Mesendoderm (in vitro differentiated cells): Measurements from ENCODE around the gene MEN1.

Experiments used
- DNase-seq: peaks from one replicate; pipeline ENCODE4 v3.0.0; 2013
- H2AK5ac ChIP-seq: 2 replicates; pipeline ENCODE4 v1.6.1; 2013; ENCODE audit warnings: low read length, inconsistent platforms
- H2BK120ac ChIP-seq: 2 replicates; pipeline ENCODE4 v1.6.1; 2013; ENCODE audit warnings: low read depth, mild to moderate bottlenecking, low read length, moderate library complexity, mixed read lengths
- H2BK15ac ChIP-seq: replicated peaks from 2 replicates; pipeline ENCODE4 v1.6.1; 2013; ENCODE audit warnings: low read depth, mild to moderate bottlenecking, moderate library complexity
- H2BK5ac ChIP-seq: 2 replicates; pipeline ENCODE4 v1.6.1; 2013; ENCODE audit warnings: low read length, inconsistent platforms
- H3K18ac ChIP-seq: 2 replicates; pipeline ENCODE4 v1.6.1; 2013; ENCODE audit warnings: mild to moderate bottlenecking, low read length, mixed read lengths
- H3K23ac ChIP-seq: one replicate; pipeline ENCODE4 v1.6.1; 2013; ENCODE audit warnings: low read length
- H3K27ac ChIP-seq: 2 replicates; pipeline ENCODE4 v1.5.1; 2013; ENCODE audit warnings: low read depth, mild to moderate bottlenecking, inconsistent platforms, low read length, moderate library complexity
- H3K27me3 ChIP-seq: 2 replicates; pipeline ENCODE4 v1.6.1; 2013; ENCODE audit warnings: low read length, control low read depth, mild to moderate bottlenecking, inconsistent platforms; ENCODE audit not compliant: insufficient read depth, poor library complexity
- H3K36me3 ChIP-seq: 2 replicates; pipeline ENCODE4 v1.6.1; 2013; ENCODE audit warnings: low read length, inconsistent platforms; ENCODE audit not compliant: control insufficient read depth, insufficient read depth
- H3K4ac ChIP-seq: one replicate; pipeline ENCODE4 v1.6.1; 2013; ENCODE audit warnings: low read depth, mild to moderate bottlenecking, low read length, moderate library complexity
- H3K4me1 ChIP-seq: 2 replicates; pipeline ENCODE4 v1.6.1; 2013; ENCODE audit warnings: low read depth, low read length, inconsistent platforms; ENCODE audit not compliant: control insufficient read depth
- H3K4me2 ChIP-seq: 2 replicates; pipeline ENCODE4 v1.6.1; 2013; ENCODE audit warnings: low read length
- H3K4me3 ChIP-seq: 2 replicates; pipeline ENCODE4 v1.5.1; 2013; ENCODE audit warnings: mild to moderate bottlenecking, low read length
- H3K56ac ChIP-seq: one replicate; pipeline ENCODE4 v1.6.1; 2013; ENCODE audit warnings: low read length
- H3K79me1 ChIP-seq: 2 replicates; pipeline ENCODE4 v1.6.1; 2013; ENCODE audit warnings: low read length, inconsistent platforms
- H3K79me2 ChIP-seq: 2 replicates; pipeline ENCODE4 v1.6.1; 2013; ENCODE audit warnings: mild to moderate bottlenecking, low read length; ENCODE audit not compliant: control insufficient read depth, insufficient read depth
- H3K9ac ChIP-seq: 2 replicates; pipeline ENCODE4 v1.6.1; 2013; ENCODE audit warnings: low read length, inconsistent platforms
- H4K5ac ChIP-seq: one replicate; pipeline ENCODE4 v1.6.1; 2013; ENCODE audit warnings: low read length
- H4K8ac ChIP-seq: one replicate; pipeline ENCODE4 v1.6.1; 2013; ENCODE audit warnings: low read depth, mild to moderate bottlenecking, control low read depth, low read length, moderate library complexity
- WGBS: extraction: QIAGEN DNeasy Blood & Tissue Kit; methylation state at CpG from one replicate; pipeline ENCODE4 v1.1.7; 2013; ENCODE audit warnings: low lambda C conversion rate, missing lambda C conversion rate; ENCODE audit not compliant: insufficient coverage; ENCODE audit errors: extremely low coverage; 5-methylcytosine and 5-hydroxymethylcytosine counted together

The MEN1 gene

DNA sequence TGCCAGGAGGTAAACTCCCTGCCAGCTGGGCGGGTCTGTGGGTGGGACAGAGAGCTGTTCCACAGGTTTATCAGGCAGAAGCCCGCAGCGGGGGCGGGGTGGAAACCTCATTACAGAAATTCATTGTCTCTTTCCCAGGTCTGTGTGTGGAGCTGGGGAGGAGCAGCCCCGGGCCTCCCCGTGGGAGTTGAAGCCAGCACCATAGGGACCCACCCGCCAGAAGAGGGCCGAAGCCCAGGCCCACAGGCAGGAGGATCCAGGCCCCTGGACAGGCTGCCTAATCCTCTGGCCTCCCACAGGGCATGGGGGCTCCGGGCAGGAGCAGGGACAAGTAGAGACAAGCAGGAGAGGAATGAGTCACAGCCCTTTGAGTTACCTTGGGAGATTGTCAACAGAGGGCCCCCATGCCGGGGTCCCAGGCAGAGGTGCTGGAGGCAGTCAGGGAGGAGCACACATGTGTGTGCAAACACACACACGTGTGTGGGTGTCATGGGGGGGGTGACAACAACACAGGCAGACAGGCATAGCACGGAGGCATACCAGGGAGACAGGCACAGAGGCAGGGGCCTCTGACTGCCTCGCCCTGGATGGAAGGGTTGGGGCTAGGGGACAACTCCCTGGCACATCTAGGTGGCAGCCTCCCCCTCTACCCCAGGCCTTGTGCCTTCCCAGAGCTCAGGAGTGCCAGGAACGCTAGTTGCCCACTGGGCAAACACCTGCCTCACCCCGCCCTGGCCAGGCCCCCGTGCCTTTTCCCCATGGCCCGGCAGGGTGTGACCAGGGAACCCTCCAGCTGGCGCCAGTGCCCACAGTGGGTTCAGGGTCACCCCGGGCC lies 32.7 kb upstream of the MEN1 start:
- peak; percentile 84 for DNase-seq
- peak overlapping the region; percentile 0 for H3K18ac ChIP-seq
- H4K5ac ChIP-seq = no peak overlapping the region
- no peak overlapping the region for H2BK120ac ChIP-seq
- peak overlapping the region; percentile 76 for H2BK5ac ChIP-seq
- H3K36me3 ChIP-seq = no peaks in the 10 kb centered on the region
- peak overlapping the region; percentile 86 for H3K56ac ChIP-seq
- peaks cover 4% of the 10 kb centered on the region for H3K79me1 ChIP-seq
- H3K9ac ChIP-seq = peak overlapping the region; percentile 66
- H3K23ac ChIP-seq = no peak overlapping the region
- WGBS = no CpG with 5 or more reads among the region's 19 CpGs
- peak overlapping the region; percentile 25 for H3K4me2 ChIP-seq
- peak overlapping the region; percentile 65 for H3K27ac ChIP-seq
- no peaks in the 10 kb centered on the region for H3K79me2 ChIP-seq
- peak overlapping the region; percentile 38 for H2AK5ac ChIP-seq
- H3K4ac ChIP-seq = peak overlapping the region; percentile 60
- H2BK15ac ChIP-seq = no peak overlapping the region
- peaks cover 11% of the 10 kb centered on the region for H3K4me1 ChIP-seq
- no peaks in the 10 kb centered on the region for H3K27me3 ChIP-seq
- H4K8ac ChIP-seq = no peak overlapping the region
- no peak overlapping the region for H3K4me3 ChIP-seq

DNA sequence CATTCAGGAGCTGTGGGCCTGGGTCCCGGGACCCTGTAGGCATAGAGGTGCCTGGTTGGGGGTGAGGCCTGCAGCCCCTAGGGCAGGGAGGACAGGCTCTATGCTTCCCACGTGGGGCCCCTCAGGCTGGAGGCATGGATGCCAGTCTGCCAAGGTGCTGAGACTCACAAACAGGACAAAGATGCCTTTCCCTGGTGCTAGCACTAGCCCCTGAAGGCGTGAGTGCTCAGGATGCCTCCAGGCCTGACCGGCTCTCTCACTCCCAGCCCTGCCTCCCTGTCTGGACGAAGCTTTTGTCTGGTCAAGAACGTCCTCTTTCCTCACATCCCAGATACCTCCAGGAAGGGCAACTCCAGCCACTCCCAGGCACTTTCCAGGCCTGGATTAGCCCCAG lies 32.0 kb upstream of the MEN1 start:
- H3K4ac ChIP-seq = peak overlapping the region; percentile 60
- no peak overlapping the region for H2BK120ac ChIP-seq
- no peak overlapping the region for H4K8ac ChIP-seq
- no peaks in the 10 kb centered on the region for H3K36me3 ChIP-seq
- H3K79me2 ChIP-seq = no peaks in the 10 kb centered on the region
- no peak overlapping the region for H2BK5ac ChIP-seq
- H3K18ac ChIP-seq = peak overlapping the region; percentile 0
- H3K4me2 ChIP-seq = no peak overlapping the region
- H3K79me1 ChIP-seq = peaks cover 4% of the 10 kb centered on the region
- H3K4me1 ChIP-seq = peaks cover 11% of the 10 kb centered on the region
- no peak overlapping the region for H4K5ac ChIP-seq
- H3K27me3 ChIP-seq = no peaks in the 10 kb centered on the region
- no peak overlapping the region for H3K4me3 ChIP-seq
- no peak overlapping the region for H2BK15ac ChIP-seq
- peak overlapping the region; percentile 41 for H3K9ac ChIP-seq
- peak overlapping the region; percentile 65 for H3K27ac ChIP-seq
- WGBS = no CpG with 5 or more reads among the region's 6 CpGs
- H2AK5ac ChIP-seq = peak overlapping the region; percentile 39
- peak; percentile 69 for DNase-seq
- H3K56ac ChIP-seq = peak overlapping the region; percentile 72
- H3K23ac ChIP-seq = no peak overlapping the region

DNA sequence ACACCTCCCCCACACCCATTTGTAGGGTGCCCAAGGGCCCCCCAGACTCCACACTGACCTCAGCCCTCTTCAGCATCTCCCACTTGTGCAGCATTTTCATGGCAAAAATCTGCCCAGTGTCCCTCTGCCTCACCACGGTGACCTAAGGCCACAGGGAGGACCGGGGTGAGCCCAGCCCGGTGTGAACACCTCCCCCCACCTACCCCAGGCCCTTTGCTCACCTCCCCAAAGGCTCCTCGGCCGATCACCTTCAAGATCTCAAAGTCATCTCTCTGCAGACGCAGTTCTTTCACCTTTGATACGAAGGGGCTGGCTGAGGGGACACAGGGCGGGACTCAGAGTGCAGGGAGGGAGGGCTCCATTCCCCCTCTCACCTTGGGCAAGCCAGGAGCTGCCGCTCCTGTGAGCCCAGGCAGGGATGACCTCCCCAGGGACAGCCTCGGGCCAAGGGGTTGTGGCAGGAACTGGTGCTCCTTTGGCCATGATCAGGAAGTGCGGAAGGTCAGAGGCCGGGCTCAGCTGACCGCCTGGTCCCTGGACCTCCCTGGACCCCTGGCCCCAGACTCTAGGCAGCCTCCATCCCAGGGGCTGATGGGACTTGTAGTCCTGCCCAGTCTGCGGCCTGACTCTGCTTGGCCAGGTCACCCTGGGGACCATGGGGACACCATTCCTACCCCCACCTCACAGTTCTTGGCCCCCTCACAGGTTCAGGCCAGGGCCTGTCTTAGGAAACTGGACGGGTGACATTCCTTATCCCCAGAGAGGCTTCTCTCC lies 31.4 kb upstream of the MEN1 start:
- Histone ChIP-seq H3K56ac (peak overlapping the region; percentile 72), H3K27ac (peak overlapping the region; percentile 65)
- WGBS = no CpG with 5 or more reads among the region's 15 CpGs

DNA sequence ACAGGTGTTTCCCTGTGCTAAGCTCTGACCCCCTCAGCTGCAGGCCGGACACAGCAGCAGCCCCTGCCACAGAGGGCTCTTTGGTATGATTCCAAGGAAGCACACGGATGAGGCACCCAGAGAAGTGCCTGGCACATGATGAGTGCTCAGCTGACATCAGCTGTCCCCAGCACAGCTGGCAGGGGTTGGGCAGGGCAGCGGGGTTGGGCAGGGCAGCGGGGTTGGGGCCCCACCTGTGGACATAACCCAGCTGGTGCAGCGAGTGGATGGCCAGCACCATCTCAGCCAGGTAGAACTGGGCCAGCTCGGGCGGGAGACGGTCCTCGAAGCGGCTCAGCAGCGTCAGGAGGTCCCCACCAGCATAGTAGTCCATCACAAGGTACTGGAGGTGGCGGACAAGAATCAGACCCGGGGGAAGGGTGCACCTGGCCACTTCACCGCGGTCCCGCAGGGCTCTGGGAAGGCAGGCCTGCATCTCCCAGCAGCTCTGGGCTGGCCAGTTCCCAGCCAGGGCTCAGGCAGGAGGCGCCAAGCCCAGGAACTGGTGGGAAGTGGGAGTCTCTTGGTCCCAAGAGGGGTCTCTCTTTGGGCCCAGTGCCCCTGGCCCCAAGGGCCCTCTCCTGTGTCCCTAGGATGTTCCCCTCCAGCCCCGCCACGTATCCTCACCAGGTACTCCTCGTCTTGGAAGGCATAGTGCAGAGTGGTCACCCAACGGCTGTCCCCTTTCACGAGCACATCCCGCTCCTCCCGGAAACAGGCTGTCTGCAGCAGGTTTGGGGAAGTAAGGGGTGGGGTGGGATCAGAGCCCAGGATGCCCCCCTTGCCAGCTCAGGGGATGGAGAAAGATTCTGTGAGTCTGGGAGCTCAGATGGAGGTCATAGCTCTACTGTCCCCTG lies 29.8 kb upstream of the MEN1 start:
- Histone ChIP-seq H3K27me3 (no peaks in the 10 kb centered on the region), H2BK15ac (no peak overlapping the region), H3K9ac (no peak overlapping the region), H3K4me3 (no peak overlapping the region), H3K18ac (no peak overlapping the region), H3K79me1 (peaks cover 4% of the 10 kb centered on the region), H4K8ac (no peak overlapping the region), H3K56ac (no peak overlapping the region), H3K36me3 (no peaks in the 10 kb centered on the region), H3K79me2 (no peaks in the 10 kb centered on the region), H3K4ac (no peak overlapping the region), H3K4me2 (no peak overlapping the region), H2BK120ac (no peak overlapping the region), H2BK5ac (no peak overlapping the region), H3K23ac (no peak overlapping the region), H2AK5ac (no peak overlapping the region), H3K4me1 (peaks cover 11% of the 10 kb centered on the region), H4K5ac (no peak overlapping the region), H3K27ac (no peak overlapping the region)
- no peak for DNase-seq
- WGBS = no CpG with 5 or more reads among the region's 24 CpGs

More for the DNA sequence above, 31.4 kb upstream of the MEN1 start:
- H3K23ac ChIP-seq = no peak overlapping the region
- DNase-seq = peak; percentile 73
- H3K18ac ChIP-seq = peak overlapping the region; percentile 0
- H3K79me2 ChIP-seq = no peaks in the 10 kb centered on the region
- no peak overlapping the region for H4K8ac ChIP-seq
- no peaks in the 10 kb centered on the region for H3K36me3 ChIP-seq
- H2BK120ac ChIP-seq = no peak overlapping the region
- no peak overlapping the region for H3K4me3 ChIP-seq
- H3K4ac ChIP-seq = no peak overlapping the region
- H2BK15ac ChIP-seq = no peak overlapping the region
- no peak overlapping the region for H4K5ac ChIP-seq
- H3K27me3 ChIP-seq = no peaks in the 10 kb centered on the region
- H3K79me1 ChIP-seq = peaks cover 4% of the 10 kb centered on the region
- H3K9ac ChIP-seq = peak overlapping the region; percentile 41
- no peak overlapping the region for H3K4me2 ChIP-seq
- H2BK5ac ChIP-seq = no peak overlapping the region
- H3K4me1 ChIP-seq = peaks cover 11% of the 10 kb centered on the region
- no peak overlapping the region for H2AK5ac ChIP-seq

DNA sequence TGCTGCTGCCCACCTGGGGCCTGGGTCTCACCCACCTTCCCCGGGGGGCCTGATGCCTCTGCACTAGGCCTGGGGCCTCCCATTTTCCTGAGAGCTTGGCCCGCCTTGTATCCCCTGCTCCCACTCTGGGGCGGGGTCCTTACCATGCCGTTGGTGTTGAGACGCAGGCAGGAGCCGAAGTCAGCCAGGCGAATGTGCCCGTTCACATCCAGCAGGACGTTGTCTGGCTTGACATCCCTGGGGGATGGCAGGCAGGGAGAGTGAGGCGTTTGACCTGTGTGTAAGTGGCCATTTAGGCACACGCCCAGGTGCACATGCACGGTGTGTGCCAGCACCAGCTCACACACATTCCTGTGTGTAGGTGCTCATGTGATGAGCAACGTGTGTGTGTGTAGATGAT lies 29.0 kb upstream of the MEN1 start:
- Histone ChIP-seq H3K23ac (no peak overlapping the region), H3K9ac (no peak overlapping the region), H4K8ac (no peak overlapping the region), H3K36me3 (no peaks in the 10 kb centered on the region), H2BK15ac (no peak overlapping the region), H3K79me2 (no peaks in the 10 kb centered on the region), H3K18ac (no peak overlapping the region), H3K56ac (no peak overlapping the region), H2BK120ac (no peak overlapping the region), H3K27ac (no peak overlapping the region), H3K4me2 (no peak overlapping the region), H3K4me1 (peaks cover 11% of the 10 kb centered on the region), H4K5ac (no peak overlapping the region), H3K4ac (no peak overlapping the region), H3K4me3 (no peak overlapping the region), H2AK5ac (no peak overlapping the region), H3K27me3 (no peaks in the 10 kb centered on the region), H3K79me1 (peaks cover 4% of the 10 kb centered on the region), H2BK5ac (no peak overlapping the region)
- DNase-seq = no peak
- no CpG with 5 or more reads among the region's 13 CpGs for WGBS
